ENCODE results near the gene LGR6. TPM values are rescaled to one million over a fixed set of nuclear protein-coding genes. Genes with fewer than 3 reads are reported as not detected.
"Not testable (repeated sequence)": the region's sequence is repeated elsewhere in the genome, so short reads cannot be mapped to it uniquely, and the experiment has no call there.

LGR6 gene
- total RNA-seq, 2 experiments from 2014 or later = 0.08 TPM; not detected in 1

DNA sequence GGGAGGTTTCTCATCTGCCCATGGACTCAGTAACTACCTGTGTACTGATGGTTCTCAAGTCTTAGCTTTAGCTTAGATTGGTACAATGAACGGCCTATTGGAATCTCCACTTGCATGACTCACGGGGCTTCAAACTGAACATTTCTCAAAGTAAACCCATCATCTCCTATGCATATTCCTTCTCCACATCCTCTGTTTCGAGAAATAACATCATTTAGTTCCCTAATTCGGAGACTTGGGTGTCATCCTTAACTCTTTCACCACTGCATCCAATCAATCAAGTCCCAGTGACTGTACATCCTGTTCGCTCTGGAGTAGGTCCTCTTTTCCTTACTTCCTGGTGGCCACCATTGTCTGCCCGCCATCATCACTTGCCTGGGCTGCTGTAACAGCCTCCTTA, 55.8 kb downstream of the LGR6 start:
- H3K9me3 Mint-ChIP-seq = no peaks in the 10 kb centered on the region
- no peak overlapping the region for H3K4me3 Mint-ChIP-seq
- CTCF ChIA-PET = no interaction called here

DNA sequence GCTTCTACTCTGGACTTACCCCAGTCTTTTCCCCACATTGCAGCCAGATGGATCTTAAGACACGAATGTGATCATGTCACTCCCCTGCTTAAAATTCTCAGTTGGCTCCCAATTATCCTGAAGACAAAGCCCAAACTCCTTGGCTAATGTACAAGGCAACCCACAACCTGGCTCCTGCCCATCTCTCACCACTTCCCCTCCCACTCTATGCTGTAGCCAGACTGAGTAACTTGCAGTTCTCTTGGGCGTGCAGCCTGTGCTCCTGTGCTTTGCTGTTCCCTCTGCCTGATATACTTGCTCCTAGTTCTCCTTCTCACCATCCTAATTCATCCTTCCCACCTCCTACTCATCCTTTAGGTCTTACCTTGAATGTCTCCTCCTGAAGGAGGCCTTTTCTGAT, 56.2 kb downstream of the LGR6 start:
- CTCF ChIA-PET = no interaction called here
- no peak overlapping the region for H3K27ac Mint-ChIP-seq
- POLR2A ChIA-PET = no interaction called here
- no peak for DNase-seq
- no peaks in the 10 kb centered on the region for H3K4me1 Mint-ChIP-seq
- no peaks in the 10 kb centered on the region for H3K9me3 Mint-ChIP-seq
- H3K36me3 Mint-ChIP-seq (ENCODE audit: low read depth) = no peaks in the 10 kb centered on the region
- no peak overlapping the region for H3K4me3 Mint-ChIP-seq
- H3K27me3 Mint-ChIP-seq = peaks cover 22% of the 10 kb centered on the region

More for the DNA sequence above, 55.8 kb downstream of the LGR6 start:
- Mint-ChIP-seq H3K27ac (no peak overlapping the region), H3K36me3 (ENCODE audit: low read depth) (no peaks in the 10 kb centered on the region), H3K27me3 (peaks cover 19% of the 10 kb centered on the region), H3K4me1 (no peaks in the 10 kb centered on the region)
- POLR2A ChIA-PET = no interaction called here
- DNase-seq = no peak

DNA sequence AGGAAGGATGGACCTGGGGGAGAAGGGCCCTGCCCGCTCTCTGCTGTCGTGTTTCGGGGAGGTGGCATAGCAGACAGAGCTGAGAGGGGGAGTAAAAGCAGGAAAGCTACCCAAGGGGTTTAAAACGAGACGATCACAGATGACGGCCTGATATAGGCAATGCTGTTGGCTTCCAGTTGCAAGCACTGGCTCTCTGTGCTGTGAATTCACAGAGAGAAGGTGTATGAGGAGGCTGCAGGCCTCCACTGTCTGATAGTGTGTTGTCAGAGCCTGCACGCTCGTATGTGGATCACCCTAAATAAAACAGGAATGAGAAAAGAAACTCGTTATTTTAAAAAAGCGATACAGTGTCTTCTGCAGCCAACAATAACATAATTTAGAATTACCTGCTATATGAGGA, 57.4 kb downstream of the LGR6 start:
- no peaks in the 10 kb centered on the region for H3K4me1 Mint-ChIP-seq
- POLR2A ChIA-PET = no interaction called here
- H3K9me3 Mint-ChIP-seq = no peaks in the 10 kb centered on the region
- CTCF ChIA-PET = interaction anchor here (1.0 kb wide), 1 partner anchor 14 kb away, joined by 3 read pairs; no protein-coding TSS in a partner anchor
- DNase-seq = no peak
- no peak overlapping the region for H3K4me3 Mint-ChIP-seq
- peaks cover 24% of the 10 kb centered on the region for H3K27me3 Mint-ChIP-seq
- no peak overlapping the region for H3K27ac Mint-ChIP-seq
- no peaks in the 10 kb centered on the region for H3K36me3 Mint-ChIP-seq (ENCODE audit: low read depth)

DNA sequence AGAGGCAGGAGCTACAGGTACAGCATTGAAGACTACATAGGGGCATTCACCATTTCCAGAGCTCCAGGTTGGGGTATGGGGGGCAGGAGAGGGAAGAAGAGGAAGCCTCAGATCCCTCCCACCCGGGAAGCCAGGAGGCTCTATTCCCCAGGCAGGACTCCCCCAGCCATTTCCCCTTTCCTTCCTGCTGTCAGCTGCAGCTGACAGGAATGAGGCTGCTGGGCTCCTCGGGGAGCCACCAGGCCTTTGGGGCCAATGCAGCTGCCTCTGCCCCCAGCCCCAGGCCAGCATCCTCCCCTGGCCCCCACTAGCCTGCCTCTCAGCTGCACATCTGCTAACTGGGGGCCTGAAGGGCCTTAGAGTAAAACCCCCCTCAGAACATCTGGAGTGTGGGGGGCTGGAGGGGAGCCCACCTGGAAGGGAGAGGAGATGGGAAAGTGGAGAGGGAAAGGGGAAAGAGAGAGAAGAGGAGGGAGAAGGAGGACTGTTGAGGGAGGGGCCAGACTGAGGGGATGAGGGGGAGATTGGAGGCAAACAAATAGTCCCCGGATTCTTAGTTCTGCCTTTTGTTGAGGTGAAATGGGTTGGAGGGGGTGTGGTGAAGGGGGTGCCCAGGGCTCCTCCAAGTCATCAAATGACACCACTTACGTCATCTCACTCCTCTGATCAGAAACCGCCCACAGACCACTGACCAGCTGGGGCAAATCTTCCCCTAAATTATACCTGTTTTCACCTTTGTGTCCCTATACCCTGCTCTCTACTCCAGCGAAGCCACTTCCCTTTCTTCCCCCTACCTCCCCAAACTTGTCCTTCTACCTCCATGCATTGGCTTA, 58.0 kb downstream of the LGR6 start:
- H3K4me3 Mint-ChIP-seq = no peak overlapping the region
- DNase-seq = no peak
- CTCF ChIA-PET = interaction anchor here (1.0 kb wide), 1 partner anchor 15 kb away, joined by 3 read pairs; no protein-coding TSS in a partner anchor
- H3K4me1 Mint-ChIP-seq = no peaks in the 10 kb centered on the region
- POLR2A ChIA-PET = no interaction called here
- no peak overlapping the region for H3K27ac Mint-ChIP-seq
- no peaks in the 10 kb centered on the region for H3K36me3 Mint-ChIP-seq (ENCODE audit: low read depth)
- H3K27me3 Mint-ChIP-seq = peaks cover 26% of the 10 kb centered on the region
- H3K9me3 Mint-ChIP-seq = no peaks in the 10 kb centered on the region

DNA sequence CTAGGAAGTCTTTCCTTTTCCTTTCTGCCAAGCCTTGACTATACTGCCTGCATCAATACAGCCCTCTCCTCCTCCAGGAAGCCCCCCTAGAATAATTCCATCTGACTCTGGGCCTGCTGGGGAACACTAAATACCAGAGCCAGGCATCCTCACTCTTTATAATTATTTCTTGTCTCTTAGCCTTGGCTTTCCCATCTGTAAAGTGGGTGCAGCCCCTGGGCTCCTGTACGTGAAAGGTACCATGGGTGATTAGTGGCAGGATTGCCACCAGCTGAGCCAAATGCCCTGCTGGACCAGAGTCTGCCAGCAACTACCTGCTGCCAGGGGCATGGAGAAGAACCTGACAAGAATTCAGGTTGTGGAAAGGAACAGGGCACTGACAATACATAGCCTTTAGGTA, 58.7 kb downstream of the LGR6 start:
- CTCF ChIA-PET = interaction anchor here (1.0 kb wide), 1 partner anchor 15 kb away, joined by 3 read pairs; no protein-coding TSS in a partner anchor
- peaks cover 28% of the 10 kb centered on the region for H3K27me3 Mint-ChIP-seq
- H3K9me3 Mint-ChIP-seq = no peaks in the 10 kb centered on the region
- H3K4me1 Mint-ChIP-seq = peaks cover 2% of the 10 kb centered on the region
- no peak for DNase-seq
- H3K36me3 Mint-ChIP-seq (ENCODE audit: low read depth) = no peaks in the 10 kb centered on the region
- POLR2A ChIA-PET = no interaction called here
- no peak overlapping the region for H3K27ac Mint-ChIP-seq
- H3K4me3 Mint-ChIP-seq = no peak overlapping the region

DNA sequence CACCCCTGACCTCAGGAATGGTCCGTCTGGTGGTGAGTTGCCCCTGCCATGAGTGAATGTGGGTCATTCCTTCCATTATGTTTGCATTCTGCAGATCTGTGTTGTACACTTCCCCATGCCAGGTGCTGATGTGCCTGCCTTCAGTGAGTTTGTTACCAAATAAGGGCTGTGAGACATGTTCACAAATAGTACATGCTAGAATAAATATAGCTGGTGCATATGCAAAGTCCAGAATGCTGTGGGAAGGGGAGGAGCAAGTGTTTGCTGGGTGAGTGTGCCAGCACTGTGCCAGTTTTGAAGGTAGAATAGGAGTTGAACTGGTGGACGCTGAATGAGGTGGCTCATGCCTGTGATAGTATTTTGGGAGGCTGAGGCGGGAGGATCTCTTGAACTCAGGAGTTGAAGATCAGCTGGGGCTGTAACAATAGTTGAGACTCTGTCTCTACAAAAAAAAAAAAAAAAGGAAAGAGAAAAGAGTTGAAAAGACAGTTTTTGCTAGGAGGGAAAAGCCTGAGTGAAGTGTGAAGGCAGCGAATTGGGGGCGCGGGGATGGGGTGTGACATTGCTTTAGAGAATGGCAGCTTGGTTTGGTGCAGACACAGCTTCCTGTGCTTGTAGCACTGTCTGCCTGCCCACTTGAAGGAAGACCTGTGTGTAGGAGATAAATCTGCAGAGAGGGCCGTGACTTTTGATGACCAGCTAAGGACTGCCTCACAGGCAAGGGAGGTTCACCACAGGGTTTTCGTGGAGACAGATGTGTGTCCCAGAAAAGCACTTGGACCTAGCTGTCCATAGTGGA, 61.1 kb downstream of the LGR6 start:
- no peaks in the 10 kb centered on the region for H3K36me3 Mint-ChIP-seq (ENCODE audit: low read depth)
- no peak overlapping the region for H3K27ac Mint-ChIP-seq
- DNase-seq = no peak
- CTCF ChIA-PET = interaction anchor here (1.0 kb wide), 1 partner anchor 62 kb away, joined by 3 read pairs; no protein-coding TSS in a partner anchor
- peaks cover 31% of the 10 kb centered on the region for H3K27me3 Mint-ChIP-seq
- H3K9me3 Mint-ChIP-seq = no peaks in the 10 kb centered on the region
- H3K4me1 Mint-ChIP-seq = peaks cover 2% of the 10 kb centered on the region
- H3K4me3 Mint-ChIP-seq = no peak overlapping the region
- POLR2A ChIA-PET = no interaction called here

DNA sequence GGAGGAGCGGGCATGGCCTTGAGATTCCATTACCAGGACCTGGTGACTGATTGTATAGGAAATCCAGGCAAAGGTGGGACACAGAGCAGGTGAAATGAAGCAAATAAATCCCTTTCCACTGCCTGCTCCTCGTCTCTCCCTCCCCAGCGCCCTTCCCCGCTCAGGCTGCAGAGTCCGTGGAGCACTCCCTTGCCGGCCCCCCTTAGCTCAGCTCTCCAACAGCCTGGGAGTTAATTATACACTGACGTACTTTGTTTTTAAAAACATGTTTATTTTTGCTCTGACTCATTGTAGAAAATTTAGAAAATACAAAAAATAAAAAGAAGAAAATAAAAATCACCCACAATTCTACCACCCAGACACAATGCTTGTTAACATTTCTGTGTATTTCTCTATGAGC, 61.7 kb downstream of the LGR6 start:
- no peaks in the 10 kb centered on the region for H3K9me3 Mint-ChIP-seq
- H3K4me1 Mint-ChIP-seq = peaks cover 2% of the 10 kb centered on the region
- no peak for DNase-seq
- no peak overlapping the region for H3K27ac Mint-ChIP-seq
- H3K27me3 Mint-ChIP-seq = peaks cover 28% of the 10 kb centered on the region
- ChIA-PET CTCF (interaction anchor here (1.0 kb wide), 1 partner anchor 63 kb away, joined by 3 read pairs; no protein-coding TSS in a partner anchor), POLR2A (no interaction called here)
- no peaks in the 10 kb centered on the region for H3K36me3 Mint-ChIP-seq (ENCODE audit: low read depth)
- H3K4me3 Mint-ChIP-seq = no peak overlapping the region

DNA sequence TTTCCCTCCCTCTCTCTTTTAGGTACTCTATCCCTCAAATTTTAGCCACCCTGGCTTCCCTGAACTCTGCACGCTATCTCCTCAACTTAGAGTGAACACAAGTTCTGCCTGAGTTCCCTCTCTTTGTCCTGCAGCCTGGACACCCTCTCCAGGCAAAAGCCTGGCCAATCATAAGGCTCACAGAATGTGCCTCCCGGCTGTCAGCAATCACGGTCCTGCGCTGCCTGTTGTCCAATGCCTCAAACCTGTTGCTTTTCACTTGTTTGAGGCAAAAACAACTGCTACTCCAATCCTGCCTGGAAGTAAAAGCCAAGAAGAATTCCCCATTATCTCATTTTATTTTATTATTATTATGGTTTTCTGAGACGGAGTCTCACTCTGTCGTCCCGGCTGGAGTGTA, 66.1 kb downstream of the LGR6 start:
- Mint-ChIP-seq H3K36me3 (ENCODE audit: low read depth) (no peaks in the 10 kb centered on the region), H3K4me1 (peaks cover 2% of the 10 kb centered on the region), H3K9me3 (peaks cover 3% of the 10 kb centered on the region), H3K27me3 (peaks cover 38% of the 10 kb centered on the region), H3K27ac (no peak overlapping the region), H3K4me3 (no peak overlapping the region)
- DNase-seq = no peak
- CTCF ChIA-PET = no interaction called here
- POLR2A ChIA-PET = no interaction called here

DNA sequence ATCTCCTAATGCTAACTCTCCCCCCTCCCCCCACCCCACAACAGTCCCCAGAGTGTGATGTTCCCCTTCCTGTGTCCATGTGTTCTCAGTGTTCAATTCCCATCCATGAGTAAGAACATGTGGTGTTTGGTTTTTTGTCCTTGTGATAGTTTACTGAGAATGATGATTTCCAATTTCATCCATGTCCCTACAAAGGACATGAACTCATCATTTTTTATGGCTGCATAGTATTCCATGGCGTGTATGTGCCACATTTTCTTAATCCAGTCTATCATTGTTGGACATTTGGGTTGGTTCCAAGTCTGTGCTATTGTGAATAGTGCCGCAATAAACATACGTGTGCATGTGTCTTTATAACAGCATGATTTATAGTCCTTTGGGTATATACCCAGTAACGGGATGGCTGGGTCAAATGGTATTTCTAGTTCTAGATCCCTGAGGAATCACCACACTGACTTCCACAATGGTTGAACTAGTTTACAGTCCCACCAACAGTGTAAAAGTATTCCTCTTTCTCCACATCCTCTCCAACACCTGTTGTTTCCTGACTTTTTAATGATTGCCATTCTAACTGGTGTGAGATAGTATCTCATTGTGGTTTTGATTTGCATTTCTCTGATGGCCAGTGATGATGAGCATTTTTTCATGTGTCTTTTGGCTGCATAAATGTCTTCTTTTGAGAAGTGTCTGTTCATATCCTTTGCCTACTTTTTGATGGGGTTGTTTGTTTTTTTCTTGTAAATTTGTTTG, 67.8 kb downstream of the LGR6 start:
- H3K27ac Mint-ChIP-seq; H3K36me3 Mint-ChIP-seq (ENCODE audit: low read depth); H3K4me1 Mint-ChIP-seq; CTCF ChIA-PET; H3K9me3 Mint-ChIP-seq; POLR2A ChIA-PET; DNase-seq; H3K4me3 Mint-ChIP-seq: not testable (repeated sequence)
- peaks cover 49% of the 10 kb centered on the region for H3K27me3 Mint-ChIP-seq

DNA sequence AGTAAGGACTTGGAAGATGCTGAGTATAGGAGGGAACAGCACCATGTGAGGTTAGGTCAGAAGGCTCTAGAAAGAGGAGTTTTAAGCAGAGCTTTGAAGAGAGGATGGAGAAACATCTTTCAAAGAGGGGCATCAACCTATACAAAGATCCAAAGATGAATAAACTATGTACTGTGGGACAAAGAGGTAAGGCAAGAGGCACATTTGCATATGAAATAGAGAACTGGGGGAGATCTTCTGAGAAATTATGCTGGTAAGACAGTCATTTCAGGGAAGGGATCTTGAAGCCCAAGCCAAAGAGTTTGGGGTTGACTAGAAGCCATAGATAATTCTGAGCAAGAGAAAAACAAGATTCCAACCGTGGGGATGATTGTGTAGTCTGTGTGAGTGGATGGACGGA, 70.0 kb downstream of the LGR6 start:
- H3K36me3 Mint-ChIP-seq (ENCODE audit: low read depth) = no peaks in the 10 kb centered on the region
- no peak for DNase-seq
- H3K27me3 Mint-ChIP-seq = peaks cover 49% of the 10 kb centered on the region
- H3K4me3 Mint-ChIP-seq = no peak overlapping the region
- H3K4me1 Mint-ChIP-seq = no peaks in the 10 kb centered on the region
- no peak overlapping the region for H3K27ac Mint-ChIP-seq
- H3K9me3 Mint-ChIP-seq = peaks cover 3% of the 10 kb centered on the region
- POLR2A ChIA-PET = no interaction called here
- CTCF ChIA-PET = interaction anchor here (0.9 kb wide), 1 partner anchor 11 kb away, joined by 3 read pairs; no protein-coding TSS in a partner anchor

DNA sequence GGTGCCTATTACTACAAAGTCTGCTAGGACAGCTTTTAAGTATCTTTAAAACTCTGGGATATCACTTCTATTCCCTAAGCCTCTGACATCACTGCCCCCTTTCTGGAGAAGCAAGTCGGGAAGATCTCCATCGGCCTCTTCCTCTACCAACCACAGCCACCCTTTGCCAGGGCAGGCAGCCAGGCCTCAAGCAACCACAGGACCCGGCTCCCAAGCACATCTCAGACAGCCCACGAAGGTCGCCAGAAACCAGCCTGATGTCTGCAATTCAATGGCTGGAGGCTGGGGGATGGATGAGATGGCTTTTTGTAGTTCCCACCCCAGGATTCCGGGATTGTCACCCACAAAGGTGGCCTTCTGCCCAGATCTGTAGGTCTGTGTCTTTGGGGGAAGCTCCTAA, 70.7 kb downstream of the LGR6 start:
- H3K4me1 Mint-ChIP-seq = no peaks in the 10 kb centered on the region
- CTCF ChIA-PET = interaction anchor here (1.4 kb wide), 1 partner anchor 72 kb away, joined by 5 read pairs; no protein-coding TSS in a partner anchor
- H3K9me3 Mint-ChIP-seq = peaks cover 3% of the 10 kb centered on the region
- POLR2A ChIA-PET = no interaction called here
- no peak overlapping the region for H3K4me3 Mint-ChIP-seq
- H3K36me3 Mint-ChIP-seq (ENCODE audit: low read depth) = no peaks in the 10 kb centered on the region
- DNase-seq = no peak
- H3K27me3 Mint-ChIP-seq = peaks cover 46% of the 10 kb centered on the region
- H3K27ac Mint-ChIP-seq = no peak overlapping the region

DNA sequence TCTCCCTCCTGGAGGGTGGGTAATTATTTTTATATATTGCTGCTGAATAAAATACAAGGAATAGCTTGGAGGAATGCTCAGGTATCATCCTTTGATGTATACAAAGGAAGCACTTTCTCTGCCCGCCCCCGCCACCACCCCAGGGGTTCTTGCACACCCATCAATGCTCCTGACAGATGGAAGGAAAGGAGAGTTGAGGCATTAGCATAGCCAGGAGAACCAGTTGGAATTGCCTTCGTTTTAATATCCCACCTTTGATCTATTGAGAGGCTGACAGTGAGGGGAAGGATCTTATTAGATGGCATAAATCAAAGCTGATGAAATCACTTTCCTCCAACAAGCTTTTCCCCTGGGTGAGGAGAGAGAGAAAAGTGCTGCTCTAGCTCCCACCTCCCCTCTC, 71.1 kb downstream of the LGR6 start:
- peaks cover 45% of the 10 kb centered on the region for H3K27me3 Mint-ChIP-seq
- no peaks in the 10 kb centered on the region for H3K4me1 Mint-ChIP-seq
- peaks cover 3% of the 10 kb centered on the region for H3K9me3 Mint-ChIP-seq
- CTCF ChIA-PET = interaction anchor here (1.4 kb wide), 1 partner anchor 72 kb away, joined by 5 read pairs; no protein-coding TSS in a partner anchor
- no peaks in the 10 kb centered on the region for H3K36me3 Mint-ChIP-seq (ENCODE audit: low read depth)
- no peak for DNase-seq
- no peak overlapping the region for H3K4me3 Mint-ChIP-seq
- POLR2A ChIA-PET = no interaction called here
- no peak overlapping the region for H3K27ac Mint-ChIP-seq

Measured in activated CD4-positive, alpha-beta memory T cell treated with anti-CD3 and anti-CD28 coated beads, Interleukin-2, amount 10 ng/mL, durations not matched to agents 7 days and 5 days (primary cell).